B cell (primary cell): ENCODE data around the gene SLC2A6. TPM values are rescaled to one million over a fixed set of nuclear protein-coding genes. Genes with fewer than 3 reads are reported as not detected.

Experiments
- ATAC-seq: fragments of 200-7000 bp; cut with Tn5 transposase; one replicate; pipeline ENCODE4 v1.10.0; 2021; ENCODE audit warnings: low read depth, mild to moderate bottlenecking, moderate number of reproducible peaks, moderate library complexity
- CTCF ChIA-PET: fragments of 350-600 bp; sonication (Branson Sonifier 250); formaldehyde crosslinking; loops from one replicate; lab custom pipeline; 2021; ENCODE audit warnings: antibody characterized with exemption, inconsistent platforms; lab: Charles Lee
- POLR2A ChIA-PET: fragments of 350-600 bp; sonication (Branson Sonifier 250); formaldehyde crosslinking; loops from one replicate; lab custom pipeline; 2021; ENCODE audit warnings: antibody characterized with exemption; lab: Charles Lee
- DNase-seq: peaks from one replicate; pipeline ENCODE4 v3.0.0; 2013
- H2AFZ ChIP-seq: 2 replicates; pipeline ENCODE4 v1.6.1; 2012; ENCODE audit warnings: mild to moderate bottlenecking, low read depth, low read length; ENCODE audit not compliant: insufficient read depth, poor library complexity, severe bottlenecking
- H3K27ac ChIP-seq, 2 donors: 1 replicate in 1 of 2; 2 replicates in 1 of 2; pipeline ENCODE4 v1.5.1; 2012 to 2013; ENCODE audit warnings: low read length in 2 of 2, mild to moderate bottlenecking in 2 of 2, moderate library complexity in 1 of 2
- H3K27me3 ChIP-seq, 4 experiments: fragments of 200-600 bp in 1 of 4; sonication (generic) in 1 of 4; replicated peaks in 1 of 4; 1 replicate in 2 of 4; 2 replicates in 2 of 4; pipeline versions ENCODE4 v1.6.1 to v1.7.0; 2013 to 2016; ENCODE audit warnings: low read length in 3 of 4, mild to moderate bottlenecking in 2 of 4, mixed read lengths in 1 of 4, moderate library complexity in 1 of 4; ENCODE audit not compliant: insufficient read depth in 4 of 4, control insufficient read depth in 3 of 4; ENCODE audit errors: control extremely low read depth in 1 of 4
- H3K36me3 ChIP-seq, 2 experiments: replicated peaks in 1 of 2; 1 replicate in 1 of 2; 2 replicates in 1 of 2; pipeline versions ENCODE4 v1.6.1 to v1.7.1; 2013; ENCODE audit warnings: low read length in 1 of 2; ENCODE audit not compliant: insufficient read depth in 2 of 2, control insufficient read depth in 1 of 2; ENCODE audit errors: control extremely low read depth in 1 of 2, extremely low read depth in 1 of 2
- H3K4me1 ChIP-seq, 2 donors: fragments of 200-600 bp in 1 of 2; sonication (generic) in 1 of 2; 1 replicate in 1 of 2; 2 replicates in 1 of 2; pipeline versions ENCODE4 v1.5.1 to v1.6.1; 2013 to 2017; ENCODE audit warnings: low read length in 2 of 2; ENCODE audit not compliant: control insufficient read depth in 2 of 2, insufficient read depth in 2 of 2
- H3K4me2 ChIP-seq: replicated peaks from 2 replicates; pipeline ENCODE3; 2012; ENCODE audit warnings: mild to moderate bottlenecking, low read depth, low read length; ENCODE audit not compliant: poor library complexity, severe bottlenecking
- H3K4me3 ChIP-seq, 5 experiments: fragments of 200-600 bp in 1 of 5; sonication (generic) in 1 of 5; 1 replicate in 3 of 5; 2 replicates in 2 of 5; pipeline versions ENCODE4 v1.5.1 to v1.7.0; 2011 to 2016; ENCODE audit warnings: low read length in 4 of 5, mild to moderate bottlenecking in 4 of 5, low read depth in 2 of 5, control low read depth in 1 of 5, moderate library complexity in 1 of 5; ENCODE audit not compliant: insufficient read depth in 1 of 5; ENCODE audit errors: control extremely low read depth in 1 of 5, extremely low read depth in 1 of 5
- H3K79me2 ChIP-seq: fragments of 200-600 bp; sonication (generic); one replicate; pipeline ENCODE4 v1.6.0; 2016; ENCODE audit warnings: low read length; ENCODE audit not compliant: control insufficient read depth, insufficient read depth
- H3K9ac ChIP-seq: fragments of 200-600 bp; sonication (generic); 2 replicates; pipeline ENCODE4 v1.6.1; 2017; ENCODE audit warnings: mild to moderate bottlenecking, low read length, moderate library complexity
- H3K9me3 ChIP-seq, 3 donors: one replicate each; pipeline versions ENCODE4 v1.6.1 to v1.7.1; 2013; ENCODE audit warnings: low read length in 2 of 3; ENCODE audit not compliant: control insufficient read depth in 2 of 3, insufficient read depth in 1 of 3; ENCODE audit errors: control extremely low read depth in 1 of 3
- H4K20me1 ChIP-seq: 2 replicates; pipeline ENCODE4 v1.6.0; 2012; ENCODE audit warnings: mild to moderate bottlenecking, low read length; ENCODE audit not compliant: insufficient read depth, control insufficient read depth, poor library complexity, severe bottlenecking
- H3K27ac Mint-ChIP-seq: one replicate; pipeline ENCODE4 v1.8.0; 2021; ENCODE audit warnings: mixed read lengths
- H3K27me3 Mint-ChIP-seq: one replicate; pipeline ENCODE4 v1.8.0; 2021; ENCODE audit warnings: mixed read lengths
- H3K4me1 Mint-ChIP-seq: one replicate; pipeline ENCODE4 v1.8.0; 2021; ENCODE audit warnings: mixed read lengths
- H3K4me3 Mint-ChIP-seq: one replicate; pipeline ENCODE4 v1.8.0; 2021; ENCODE audit warnings: mixed read lengths
- H3K9me3 Mint-ChIP-seq: one replicate; pipeline ENCODE4 v1.8.0; 2022; ENCODE audit warnings: mixed read lengths; ENCODE audit not compliant: insufficient read depth
- WGBS: methylation state at CpG from one replicate; pipeline ENCODE4 v1.1.5; 2013; ENCODE audit warnings: missing lambda C conversion rate; ENCODE audit not compliant: insufficient coverage; 5-methylcytosine and 5-hydroxymethylcytosine counted together
- intact Hi-C: fragments of 100-400 bp; cut with micrococcal nuclease; formaldehyde crosslinking; loops from one replicate; pipeline ENCODE4 v1.10.0; 2022
- polyA plus RNA-seq: library from polyadenylated mRNA; depleted of rRNA; stranded (reverse); fragments of >200 nt; gene quantifications from 2 replicates; pipeline ENCODE4 v1.2.3, GENCODE V29; 2012
- total RNA-seq, 2 donors: library from RNA; stranded (reverse); fragments of 120-200 nt in 1 of 2; gene quantifications; 1 replicate in 1 of 2; 2 replicates in 1 of 2; pipeline versions ENCODE4 v1.2.3 to v1.2.4, GENCODE V29; 2013 to 2022
- TF ChIP-seq, protein P1 (sequence below): fragments of 200-600 bp; IDR thresholded peaks from one replicate; pipeline ENCODE4 v1.8.0; 2022; ENCODE audit warnings: antibody characterized with exemption, mild to moderate bottlenecking

The SLC2A6 gene
- total and polyA plus RNA-seq, 2 donors (not counting 1 experiment from before 2014, with no cell fraction given) = 51.8 to 108 TPM

DNA sequence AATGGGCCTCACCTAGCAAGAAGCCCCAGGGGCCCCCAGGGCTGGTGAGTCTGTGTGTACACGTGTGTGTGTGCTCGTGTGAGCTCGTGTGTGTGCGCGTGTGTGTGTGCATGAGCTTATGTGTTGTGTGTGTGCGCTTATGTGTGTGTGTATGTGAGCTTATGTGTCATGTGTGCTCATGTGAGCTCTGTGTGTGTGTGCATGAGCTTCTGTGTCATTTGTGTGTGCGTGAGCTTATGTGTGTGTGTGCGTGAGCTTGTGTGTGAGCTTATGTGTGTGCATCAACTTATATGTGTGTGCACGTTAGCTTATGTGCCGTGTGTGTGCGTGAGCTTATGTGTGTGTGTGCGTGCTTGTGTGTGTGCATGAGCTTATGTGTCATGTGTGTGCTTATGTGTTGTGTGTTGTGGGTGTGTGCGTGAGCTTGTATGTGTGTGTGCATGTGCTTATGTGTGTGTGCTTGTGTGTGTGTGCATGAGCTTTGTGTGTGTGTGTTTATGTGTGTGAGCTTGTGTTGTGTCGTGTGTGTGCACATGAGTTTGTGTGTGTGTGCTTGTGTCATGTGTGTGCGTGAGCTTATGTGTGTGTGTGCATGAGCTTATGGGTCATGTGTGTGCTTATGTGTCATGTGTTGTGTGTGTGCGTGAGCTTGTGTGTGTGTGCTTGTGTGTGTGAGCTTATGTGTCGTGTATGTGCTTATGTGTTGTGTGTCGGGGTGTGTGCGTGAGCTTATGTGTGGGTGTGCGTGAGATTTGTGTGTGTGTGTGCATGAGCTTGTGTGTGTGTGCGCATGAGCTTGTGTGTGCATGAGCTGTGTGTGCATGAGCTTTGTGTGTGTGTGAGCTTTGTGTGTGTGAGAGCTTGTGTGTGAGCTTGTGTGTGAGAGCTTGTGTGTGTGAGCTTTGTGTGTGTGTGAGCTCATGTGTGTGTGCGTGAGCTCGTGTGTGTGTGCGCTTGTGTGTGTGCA lies 16.7 kb upstream of the SLC2A6 start:
- WGBS = 97% methylated on average over 24 of the region's 24 CpGs

More for the DNA sequence above, 16.7 kb upstream of the SLC2A6 start:
- intact Hi-C loops = no loop called here
- Histone ChIP-seq H3K79me2 (no peaks in the 10 kb centered on the region), H4K20me1 (no peaks in the 10 kb centered on the region), H2AFZ (no peak overlapping the region), H3K9ac (no peak overlapping the region), H3K4me3 (no peak overlapping the region), H3K27me3 (peaks cover 0 to 7% (median 0%) of the 10 kb centered on the region in 4 experiments), H3K4me2 (no peak overlapping the region), H3K9me3 (peaks cover 0 to 4% (median 0%) of the 10 kb centered on the region in 3 donors), H3K4me1 (no peaks in the 10 kb centered on the region), H3K27ac (no peak overlapping the region), H3K36me3 (no peaks in the 10 kb centered on the region)
- CTCF ChIA-PET = interaction anchor here (0.6 to 1.2 kb wide), 5 partner anchors 9 to 1280 kb away, joined by 3 to 6 read pairs (median 3); no protein-coding TSS in a partner anchor
- POLR2A ChIA-PET = no interaction called here
- no peaks in the 10 kb centered on the region for H3K9me3 Mint-ChIP-seq
- H3K27ac Mint-ChIP-seq = no peak overlapping the region
- ATAC-seq (no peak), DNase-seq (no peak)
- H3K27me3 Mint-ChIP-seq = peaks cover 12% of the 10 kb centered on the region
- no peaks in the 10 kb centered on the region for H3K4me1 Mint-ChIP-seq
- H3K4me3 Mint-ChIP-seq = no peak overlapping the region
- TF ChIP-seq, protein P1, sequence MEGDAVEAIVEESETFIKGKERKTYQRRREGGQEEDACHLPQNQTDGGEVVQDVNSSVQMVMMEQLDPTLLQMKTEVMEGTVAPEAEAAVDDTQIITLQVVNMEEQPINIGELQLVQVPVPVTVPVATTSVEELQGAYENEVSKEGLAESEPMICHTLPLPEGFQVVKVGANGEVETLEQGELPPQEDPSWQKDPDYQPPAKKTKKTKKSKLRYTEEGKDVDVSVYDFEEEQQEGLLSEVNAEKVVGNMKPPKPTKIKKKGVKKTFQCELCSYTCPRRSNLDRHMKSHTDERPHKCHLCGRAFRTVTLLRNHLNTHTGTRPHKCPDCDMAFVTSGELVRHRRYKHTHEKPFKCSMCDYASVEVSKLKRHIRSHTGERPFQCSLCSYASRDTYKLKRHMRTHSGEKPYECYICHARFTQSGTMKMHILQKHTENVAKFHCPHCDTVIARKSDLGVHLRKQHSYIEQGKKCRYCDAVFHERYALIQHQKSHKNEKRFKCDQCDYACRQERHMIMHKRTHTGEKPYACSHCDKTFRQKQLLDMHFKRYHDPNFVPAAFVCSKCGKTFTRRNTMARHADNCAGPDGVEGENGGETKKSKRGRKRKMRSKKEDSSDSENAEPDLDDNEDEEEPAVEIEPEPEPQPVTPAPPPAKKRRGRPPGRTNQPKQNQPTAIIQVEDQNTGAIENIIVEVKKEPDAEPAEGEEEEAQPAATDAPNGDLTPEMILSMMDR = no peak
